Thoracic aorta (tissue), 2 donors: Measurements from ENCODE around the gene C1orf115. TPM values are rescaled to one million over a fixed set of nuclear protein-coding genes. Genes with fewer than 3 reads are reported as not detected.

Experiments
- ATAC-seq: fragments of 150-250 bp; one replicate; pipeline ENCODE4 v1.8.0; 2017; ENCODE audit warnings: low read depth; ENCODE audit not compliant: insufficient number of reproducible peaks, low FRiP score
- DNase-seq: peaks from one replicate; pipeline ENCODE4 v3.0.0-alpha.2; 2020; ENCODE audit warnings: low spot score
- H3K27ac ChIP-seq, 2 donors: fragments of 200-600 bp; sonication (generic); 1 replicate in 1 of 2; 2 replicates in 1 of 2; pipeline ENCODE4 v1.5.1; 2016; ENCODE audit warnings: mild to moderate bottlenecking in 2 of 2, moderate library complexity in 2 of 2
- H3K27me3 ChIP-seq: fragments of 200-600 bp; sonication (generic); replicated peaks from 2 replicates; pipeline ENCODE4 v1.6.0; 2016; ENCODE audit warnings: mild to moderate bottlenecking; ENCODE audit not compliant: insufficient read depth
- H3K36me3 ChIP-seq: fragments of 200-600 bp; sonication (generic); one replicate; pipeline ENCODE4 v1.5.1; 2016
- H3K4me1 ChIP-seq, 2 donors: fragments of 200-600 bp; sonication (generic); 1 replicate in 1 of 2; 2 replicates in 1 of 2; pipeline versions ENCODE4 v1.5.1 to v1.6.0; 2016; ENCODE audit warnings: low read depth in 2 of 2, mild to moderate bottlenecking in 1 of 2; ENCODE audit not compliant: control insufficient read depth in 1 of 2
- H3K4me3 ChIP-seq: fragments of 200-600 bp; sonication (generic); 2 replicates; pipeline ENCODE4 v1.5.1; 2016; ENCODE audit warnings: mild to moderate bottlenecking
- H3K9me3 ChIP-seq: fragments of 200-600 bp; sonication (generic); 2 replicates; pipeline ENCODE4 v1.5.1; 2016
- total RNA-seq, 2 donors: library from RNA; depleted of rRNA; stranded (reverse); fragments of >200 nt; gene quantifications; one replicate each; pipeline versions ENCODE4 v1.1.0 to v1.2.3, GENCODE V29; 2016
- TF ChIP-seq, protein P1 (sequence below): fragments of 200-600 bp; sonication (generic); IDR thresholded peaks from one replicate; pipeline ENCODE4 v1.5.1; 2019; ENCODE audit warnings: antibody characterized with exemption

C1orf115 gene
- total RNA-seq, 2 donors from 2014 or later: 6.8 to 9.7 TPM

DNA sequence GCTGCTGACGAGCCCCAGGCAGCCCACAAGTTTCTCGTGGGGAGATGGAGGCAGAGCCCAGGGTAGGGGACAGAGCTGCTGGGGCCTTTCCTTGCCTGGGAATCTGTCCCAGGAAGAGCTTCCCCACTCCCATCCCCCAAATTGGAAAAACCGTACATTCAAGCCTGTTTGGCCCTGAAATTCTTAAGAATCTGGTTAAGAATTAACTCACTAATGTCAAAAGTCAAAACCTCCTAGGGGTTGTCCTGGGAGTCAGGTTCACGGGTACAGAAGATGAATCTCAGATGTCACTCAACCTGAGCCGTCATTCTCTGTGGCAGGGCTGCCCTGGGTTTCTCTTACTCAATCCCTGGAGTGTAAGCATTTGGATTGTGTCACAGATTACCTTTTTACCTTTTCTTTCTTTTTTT lies 8.4 kb downstream of the C1orf115 start:
- no peaks in the 10 kb centered on the region for H3K27me3 ChIP-seq
- no peaks in the 10 kb centered on the region for H3K36me3 ChIP-seq
- H3K4me3 ChIP-seq: no peak overlapping the region
- TF ChIP-seq, protein P1, sequence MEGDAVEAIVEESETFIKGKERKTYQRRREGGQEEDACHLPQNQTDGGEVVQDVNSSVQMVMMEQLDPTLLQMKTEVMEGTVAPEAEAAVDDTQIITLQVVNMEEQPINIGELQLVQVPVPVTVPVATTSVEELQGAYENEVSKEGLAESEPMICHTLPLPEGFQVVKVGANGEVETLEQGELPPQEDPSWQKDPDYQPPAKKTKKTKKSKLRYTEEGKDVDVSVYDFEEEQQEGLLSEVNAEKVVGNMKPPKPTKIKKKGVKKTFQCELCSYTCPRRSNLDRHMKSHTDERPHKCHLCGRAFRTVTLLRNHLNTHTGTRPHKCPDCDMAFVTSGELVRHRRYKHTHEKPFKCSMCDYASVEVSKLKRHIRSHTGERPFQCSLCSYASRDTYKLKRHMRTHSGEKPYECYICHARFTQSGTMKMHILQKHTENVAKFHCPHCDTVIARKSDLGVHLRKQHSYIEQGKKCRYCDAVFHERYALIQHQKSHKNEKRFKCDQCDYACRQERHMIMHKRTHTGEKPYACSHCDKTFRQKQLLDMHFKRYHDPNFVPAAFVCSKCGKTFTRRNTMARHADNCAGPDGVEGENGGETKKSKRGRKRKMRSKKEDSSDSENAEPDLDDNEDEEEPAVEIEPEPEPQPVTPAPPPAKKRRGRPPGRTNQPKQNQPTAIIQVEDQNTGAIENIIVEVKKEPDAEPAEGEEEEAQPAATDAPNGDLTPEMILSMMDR: no peak
- no peak for DNase-seq
- no peaks in the 10 kb centered on the region for H3K4me1 ChIP-seq
- ATAC-seq: no peak
- H3K9me3 ChIP-seq: no peaks in the 10 kb centered on the region
- H3K27ac ChIP-seq: no peak overlapping the region

DNA sequence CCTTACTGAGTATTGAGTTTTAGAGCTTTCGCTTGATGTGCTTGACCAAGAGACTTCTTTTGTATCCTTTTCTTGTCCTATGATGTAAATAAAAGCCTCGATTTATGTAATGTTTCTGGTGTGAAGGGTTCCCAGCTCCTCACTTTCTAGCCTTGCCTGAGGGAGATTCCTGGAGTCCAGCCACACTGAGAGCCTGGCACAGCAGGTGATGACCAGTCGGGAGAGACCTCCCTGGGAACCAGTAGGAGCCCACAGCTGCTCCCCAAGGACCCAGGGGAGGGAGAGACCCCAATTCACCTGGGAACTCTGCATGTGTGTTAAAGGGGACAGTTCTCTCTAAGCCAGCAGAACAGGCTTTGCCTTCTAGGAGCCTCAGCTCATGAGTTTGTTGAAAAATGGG lies 8.9 kb downstream of the C1orf115 start:
- H3K27me3 ChIP-seq: no peaks in the 10 kb centered on the region
- no peaks in the 10 kb centered on the region for H3K4me1 ChIP-seq
- H3K9me3 ChIP-seq: no peaks in the 10 kb centered on the region
- H3K36me3 ChIP-seq: no peaks in the 10 kb centered on the region
- no peak overlapping the region for H3K27ac ChIP-seq
- DNase-seq: no peak
- no peak overlapping the region for H3K4me3 ChIP-seq
- no peak for ATAC-seq
- TF ChIP-seq, protein P1: no peak

DNA sequence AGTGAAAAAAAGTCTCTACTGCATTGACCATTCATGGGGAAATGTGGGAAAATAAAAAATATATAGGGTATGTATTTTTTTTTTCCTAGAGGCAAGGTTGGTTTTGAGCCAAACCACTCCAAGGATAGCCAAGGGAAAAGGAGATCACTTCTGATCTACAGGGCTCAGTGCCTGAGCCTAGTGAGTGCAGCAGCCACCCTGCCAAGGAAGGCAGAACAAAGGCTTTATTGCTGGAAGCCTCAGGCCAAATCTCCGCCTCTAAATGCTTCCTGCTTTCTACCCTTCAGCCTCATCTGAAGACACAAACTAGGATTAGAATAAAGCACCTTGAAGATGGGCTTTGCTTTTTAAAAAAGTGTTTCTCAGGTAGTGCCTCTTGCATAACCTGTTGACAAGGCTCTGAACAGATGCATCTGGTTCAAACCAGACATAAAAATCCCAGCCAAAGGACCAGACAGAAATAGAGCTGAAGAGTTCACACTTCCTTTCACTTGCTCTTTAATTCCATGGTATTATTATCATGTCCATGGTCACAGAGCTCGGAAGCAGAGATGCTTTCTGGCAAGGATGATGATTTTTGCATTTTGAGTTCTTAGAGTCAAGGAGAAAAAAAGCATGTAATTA lies 10.5 kb downstream of the C1orf115 start:
- DNase-seq (no peak), ATAC-seq (no peak)
- TF ChIP-seq, protein P1: no peak
- Histone ChIP-seq H3K36me3 (no peaks in the 10 kb centered on the region), H3K27me3 (no peaks in the 10 kb centered on the region), H3K9me3 (no peaks in the 10 kb centered on the region), H3K4me3 (no peak overlapping the region), H3K27ac (no peak overlapping the region), H3K4me1 (no peaks in the 10 kb centered on the region)

DNA sequence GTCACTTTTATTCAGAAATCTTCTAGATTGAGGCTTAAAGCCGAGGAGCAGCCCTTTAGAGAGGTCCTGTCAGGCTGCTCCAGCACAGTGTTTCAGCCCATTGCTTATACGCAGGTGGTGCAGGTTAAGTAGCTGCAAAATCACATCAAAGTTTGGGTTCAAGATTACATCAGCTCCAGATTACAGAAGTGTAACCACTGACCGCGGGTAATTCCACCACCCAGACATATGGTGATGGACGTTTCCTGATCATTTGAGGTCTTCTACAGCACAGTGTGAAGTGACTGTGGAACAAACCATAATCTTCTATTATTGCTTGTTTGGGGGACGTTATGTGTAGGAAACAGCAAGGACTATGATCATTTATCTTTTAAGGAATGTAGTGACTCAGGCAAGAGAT lies 11.8 kb downstream of the C1orf115 start:
- Histone ChIP-seq H3K4me3 (no peak overlapping the region), H3K27ac (no peak overlapping the region), H3K4me1 (no peaks in the 10 kb centered on the region), H3K27me3 (no peaks in the 10 kb centered on the region), H3K36me3 (no peaks in the 10 kb centered on the region), H3K9me3 (no peaks in the 10 kb centered on the region)
- ATAC-seq (no peak), DNase-seq (no peak)
- TF ChIP-seq, protein P1: no peak

DNA sequence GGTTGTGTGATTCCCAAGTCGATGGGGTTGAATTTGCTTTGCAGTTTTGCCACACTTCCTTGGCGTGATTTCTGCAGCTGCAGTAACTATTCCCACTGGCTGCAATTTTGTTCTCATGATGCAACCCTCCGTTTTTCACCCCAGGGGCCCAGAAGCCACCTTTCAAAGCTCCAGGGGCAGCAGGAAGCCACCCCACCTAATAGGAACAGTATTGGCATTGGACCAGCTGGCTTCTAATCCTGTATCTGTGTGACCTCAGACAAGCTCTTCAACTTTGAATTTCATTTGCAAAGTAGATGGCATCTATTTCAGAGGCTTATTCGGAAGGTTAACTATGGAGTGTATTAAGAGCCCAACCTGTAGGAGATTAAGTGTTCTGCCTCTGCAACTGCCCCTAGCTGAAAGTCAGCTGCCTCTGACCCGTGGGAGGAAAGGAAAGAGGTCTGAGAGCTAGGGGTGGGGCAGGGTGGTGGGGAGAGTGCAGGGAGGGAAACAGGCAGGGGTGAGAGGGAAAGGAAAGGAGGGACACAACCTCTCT lies 12.6 kb downstream of the C1orf115 start:
- DNase-seq (no peak), ATAC-seq (no peak)
- TF ChIP-seq, protein P1: no peak
- no peaks in the 10 kb centered on the region for H3K9me3 ChIP-seq
- no peaks in the 10 kb centered on the region for H3K27me3 ChIP-seq
- H3K27ac ChIP-seq: no peak overlapping the region
- no peaks in the 10 kb centered on the region for H3K36me3 ChIP-seq
- H3K4me3 ChIP-seq: no peak overlapping the region
- H3K4me1 ChIP-seq: no peaks in the 10 kb centered on the region
